ENCODE data around the gene ST8SIA2.

ST8SIA2 gene

GRCh38 chr15:92393071-92393979 lies at the start of gene ST8SIA2:
ST8SIA2 (plus strand) TSS chr15:92393881; CDS start chr15:92394065, 184 bp downstream.
- peaks cover 49 to 55% of the 10 kb centered on the region in 2 donors for H3K27me3 ChIP-seq (ENCODE audit: control insufficient read depth in 1 of 2, insufficient read depth in 2 of 2, low read length in 2 of 2)
- no peaks in the 10 kb centered on the region for H3K4me1 ChIP-seq (ENCODE audit: control insufficient read depth in 1 of 2, insufficient read depth in 2 of 2, low read length in 2 of 2)
- H3K9me3 ChIP-seq (ENCODE audit: control insufficient read depth in 1 of 2, low read length in 2 of 2) = no peaks in the 10 kb centered on the region
- no peaks in the 10 kb centered on the region for H3K36me3 ChIP-seq (ENCODE audit: control insufficient read depth in 1 of 2, insufficient read depth in 2 of 2, low read length in 2 of 2)
- no peak within 1 kb of the TSS for H3K27ac ChIP-seq (ENCODE audit: low read depth, low read length)
- H3K9ac ChIP-seq (ENCODE audit: low read depth in 1 of 2, low read length in 2 of 2) = no peak within 1 kb of the TSS
- no peak within 1 kb of the TSS for H3K4me3 ChIP-seq (ENCODE audit: low read depth in 1 of 2, low read length in 2 of 2)

GRCh38 chr15:92343924-92344643 lies 49.6 kb upstream of the ST8SIA2 start:
- no peak overlapping the region for H3K9ac ChIP-seq (ENCODE audit: low read depth in 1 of 2, low read length in 2 of 2)
- H3K4me1 ChIP-seq (ENCODE audit: control insufficient read depth in 1 of 2, insufficient read depth in 2 of 2, low read length in 2 of 2) = no peaks in the 10 kb centered on the region
- no peak overlapping the region for H3K27ac ChIP-seq (ENCODE audit: low read depth, low read length)
- H3K9me3 ChIP-seq (ENCODE audit: control insufficient read depth in 1 of 2, low read length in 2 of 2) = no peaks in the 10 kb centered on the region
- H3K27me3 ChIP-seq (ENCODE audit: control insufficient read depth in 1 of 2, insufficient read depth in 2 of 2, low read length in 2 of 2) = peaks cover 4 to 6% of the 10 kb centered on the region in 2 donors
- H3K4me3 ChIP-seq (ENCODE audit: low read depth in 1 of 2, low read length in 2 of 2) = no peak overlapping the region
- no peaks in the 10 kb centered on the region for H3K36me3 ChIP-seq (ENCODE audit: control insufficient read depth in 1 of 2, insufficient read depth in 2 of 2, low read length in 2 of 2)

- Histone ChIP-seq H3K4me3 (ENCODE audit: low read depth in 1 of 2, low read length in 2 of 2) (no peak overlapping the region), H3K27me3 (ENCODE audit: control insufficient read depth in 1 of 2, insufficient read depth in 2 of 2, low read length in 2 of 2) (peaks cover 0 to 4% of the 10 kb centered on the region in 2 donors), H3K9ac (ENCODE audit: low read depth in 1 of 2, low read length in 2 of 2) (no peak overlapping the region), H3K27ac (ENCODE audit: low read depth, low read length) (no peak overlapping the region), H3K9me3 (ENCODE audit: control insufficient read depth in 1 of 2, low read length in 2 of 2) (no peaks in the 10 kb centered on the region), H3K36me3 (ENCODE audit: control insufficient read depth in 1 of 2, insufficient read depth in 2 of 2, low read length in 2 of 2) (no peaks in the 10 kb centered on the region), H3K4me1 (ENCODE audit: control insufficient read depth in 1 of 2, insufficient read depth in 2 of 2, low read length in 2 of 2) (no peaks in the 10 kb centered on the region)
These were observed 47.6 kb upstream of the ST8SIA2 start for GRCh38 chr15:92346063-92346462.

- Histone ChIP-seq H3K4me1 (ENCODE audit: control insufficient read depth in 1 of 2, insufficient read depth in 2 of 2, low read length in 2 of 2) (no peaks in the 10 kb centered on the region), H3K4me3 (ENCODE audit: low read depth in 1 of 2, low read length in 2 of 2) (no peak overlapping the region), H3K27ac (ENCODE audit: low read depth, low read length) (no peak overlapping the region), H3K36me3 (ENCODE audit: control insufficient read depth in 1 of 2, insufficient read depth in 2 of 2, low read length in 2 of 2) (no peaks in the 10 kb centered on the region), H3K9ac (ENCODE audit: low read depth in 1 of 2, low read length in 2 of 2) (no peak overlapping the region), H3K9me3 (ENCODE audit: control insufficient read depth in 1 of 2, low read length in 2 of 2) (no peaks in the 10 kb centered on the region), H3K27me3 (ENCODE audit: control insufficient read depth in 1 of 2, insufficient read depth in 2 of 2, low read length in 2 of 2) (no peaks in the 10 kb centered on the region)
These were observed 38.4 kb upstream of the ST8SIA2 start for GRCh38 chr15:92355307-92355706.

- Histone ChIP-seq H3K36me3 (ENCODE audit: control insufficient read depth in 1 of 2, insufficient read depth in 2 of 2, low read length in 2 of 2) (no peaks in the 10 kb centered on the region), H3K9me3 (ENCODE audit: control insufficient read depth in 1 of 2, low read length in 2 of 2) (no peaks in the 10 kb centered on the region), H3K4me1 (ENCODE audit: control insufficient read depth in 1 of 2, insufficient read depth in 2 of 2, low read length in 2 of 2) (peaks cover 0 to 12% of the 10 kb centered on the region in 2 donors), H3K27me3 (ENCODE audit: control insufficient read depth in 1 of 2, insufficient read depth in 2 of 2, low read length in 2 of 2) (no peaks in the 10 kb centered on the region), H3K9ac (ENCODE audit: low read depth in 1 of 2, low read length in 2 of 2) (no peak overlapping the region), H3K27ac (ENCODE audit: low read depth, low read length) (no peak overlapping the region), H3K4me3 (ENCODE audit: low read depth in 1 of 2, low read length in 2 of 2) (no peak overlapping the region)
These were observed 32.2 kb upstream of the ST8SIA2 start for GRCh38 chr15:92361321-92362000.

- H3K4me1 ChIP-seq (ENCODE audit: control insufficient read depth in 1 of 2, insufficient read depth in 2 of 2, low read length in 2 of 2) = peaks cover 0 to 12% of the 10 kb centered on the region in 2 donors
- H3K27me3 ChIP-seq (ENCODE audit: control insufficient read depth in 1 of 2, insufficient read depth in 2 of 2, low read length in 2 of 2) = no peaks in the 10 kb centered on the region
- no peaks in the 10 kb centered on the region for H3K9me3 ChIP-seq (ENCODE audit: control insufficient read depth in 1 of 2, low read length in 2 of 2)
- H3K9ac ChIP-seq (ENCODE audit: low read depth in 1 of 2, low read length in 2 of 2) = no peak overlapping the region
- H3K4me3 ChIP-seq (ENCODE audit: low read depth in 1 of 2, low read length in 2 of 2) = no peak overlapping the region
- H3K36me3 ChIP-seq (ENCODE audit: control insufficient read depth in 1 of 2, insufficient read depth in 2 of 2, low read length in 2 of 2) = no peaks in the 10 kb centered on the region
- no peak overlapping the region for H3K27ac ChIP-seq (ENCODE audit: low read depth, low read length)
These were observed 31.7 kb upstream of the ST8SIA2 start for GRCh38 chr15:92362001-92362350.

- Histone ChIP-seq H3K4me3 (ENCODE audit: low read depth in 1 of 2, low read length in 2 of 2) (no peak overlapping the region), H3K27me3 (ENCODE audit: control insufficient read depth in 1 of 2, insufficient read depth in 2 of 2, low read length in 2 of 2) (peaks cover 0 to 1% of the 10 kb centered on the region in 2 donors), H3K27ac (ENCODE audit: low read depth, low read length) (no peak overlapping the region), H3K36me3 (ENCODE audit: control insufficient read depth in 1 of 2, insufficient read depth in 2 of 2, low read length in 2 of 2) (no peaks in the 10 kb centered on the region), H3K4me1 (ENCODE audit: control insufficient read depth in 1 of 2, insufficient read depth in 2 of 2, low read length in 2 of 2) (peaks cover 0 to 12% of the 10 kb centered on the region in 2 donors), H3K9me3 (ENCODE audit: control insufficient read depth in 1 of 2, low read length in 2 of 2) (no peaks in the 10 kb centered on the region), H3K9ac (ENCODE audit: low read depth in 1 of 2, low read length in 2 of 2) (no peak overlapping the region)
These were observed 28.6 kb upstream of the ST8SIA2 start for GRCh38 chr15:92365084-92365483.

GRCh38 chr15:92365906-92366305 lies 27.8 kb upstream of the ST8SIA2 start:
- H3K27me3 ChIP-seq (ENCODE audit: control insufficient read depth in 1 of 2, insufficient read depth in 2 of 2, low read length in 2 of 2) = peaks cover 0 to 2% of the 10 kb centered on the region in 2 donors
- H3K9ac ChIP-seq (ENCODE audit: low read depth in 1 of 2, low read length in 2 of 2) = no peak overlapping the region
- H3K9me3 ChIP-seq (ENCODE audit: control insufficient read depth in 1 of 2, low read length in 2 of 2) = no peaks in the 10 kb centered on the region
- H3K27ac ChIP-seq (ENCODE audit: low read depth, low read length) = no peak overlapping the region
- H3K4me3 ChIP-seq (ENCODE audit: low read depth in 1 of 2, low read length in 2 of 2) = no peak overlapping the region
- peaks cover 0 to 12% of the 10 kb centered on the region in 2 donors for H3K4me1 ChIP-seq (ENCODE audit: control insufficient read depth in 1 of 2, insufficient read depth in 2 of 2, low read length in 2 of 2)
- no peaks in the 10 kb centered on the region for H3K36me3 ChIP-seq (ENCODE audit: control insufficient read depth in 1 of 2, insufficient read depth in 2 of 2, low read length in 2 of 2)

GRCh38 chr15:92366381-92366780 lies 27.3 kb upstream of the ST8SIA2 start:
- Histone ChIP-seq H3K4me1 (ENCODE audit: control insufficient read depth in 1 of 2, insufficient read depth in 2 of 2, low read length in 2 of 2) (peaks cover 0 to 12% of the 10 kb centered on the region in 2 donors), H3K9me3 (ENCODE audit: control insufficient read depth in 1 of 2, low read length in 2 of 2) (no peaks in the 10 kb centered on the region), H3K27ac (ENCODE audit: low read depth, low read length) (no peak overlapping the region)

GRCh38 chr15:92375057-92375456 lies 18.6 kb upstream of the ST8SIA2 start:
- Histone ChIP-seq H3K4me1 (ENCODE audit: control insufficient read depth in 1 of 2, insufficient read depth in 2 of 2, low read length in 2 of 2) (no peaks in the 10 kb centered on the region), H3K27me3 (ENCODE audit: control insufficient read depth in 1 of 2, insufficient read depth in 2 of 2, low read length in 2 of 2) (peaks cover 6 to 7% of the 10 kb centered on the region in 2 donors), H3K27ac (ENCODE audit: low read depth, low read length) (no peak overlapping the region), H3K36me3 (ENCODE audit: control insufficient read depth in 1 of 2, insufficient read depth in 2 of 2, low read length in 2 of 2) (no peaks in the 10 kb centered on the region), H3K9ac (ENCODE audit: low read depth in 1 of 2, low read length in 2 of 2) (no peak overlapping the region), H3K9me3 (ENCODE audit: control insufficient read depth in 1 of 2, low read length in 2 of 2) (no peaks in the 10 kb centered on the region), H3K4me3 (ENCODE audit: low read depth in 1 of 2, low read length in 2 of 2) (no peak overlapping the region)

More at GRCh38 chr15:92366381-92366780, 27.3 kb upstream of the ST8SIA2 start:
- H3K4me3 ChIP-seq (ENCODE audit: low read depth in 1 of 2, low read length in 2 of 2) = no peak overlapping the region
- H3K27me3 ChIP-seq (ENCODE audit: control insufficient read depth in 1 of 2, insufficient read depth in 2 of 2, low read length in 2 of 2) = peaks cover 0 to 2% of the 10 kb centered on the region in 2 donors
- H3K36me3 ChIP-seq (ENCODE audit: control insufficient read depth in 1 of 2, insufficient read depth in 2 of 2, low read length in 2 of 2) = no peaks in the 10 kb centered on the region
- H3K9ac ChIP-seq (ENCODE audit: low read depth in 1 of 2, low read length in 2 of 2) = no peak overlapping the region

All from duodenal mucosa (tissue), 2 donors.